ENCODE results near the gene HCST.

HCST gene, protein sequence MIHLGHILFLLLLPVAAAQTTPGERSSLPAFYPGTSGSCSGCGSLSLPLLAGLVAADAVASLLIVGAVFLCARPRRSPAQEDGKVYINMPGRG

GRCh38 chr19:35901854-35902661 is at the start of gene HCST:
Gene HCST, plus strand, starts transcription at chr19:35902529. Its CDS starts 65 bp downstream, at chr19:35902594.
- Mint-ChIP-seq H3K4me3 (peak within 1 kb of the TSS; percentile 88 to 97), H3K27ac (peak within 1 kb of the TSS; percentile 97), H3K27me3 (no peaks in the 10 kb centered on the region), H3K4me1 (peaks cover 43 to 61% of the 10 kb centered on the region in 2 donors), H3K36me3 (peaks cover 34 to 35% of the 10 kb centered on the region in 2 donors), H3K9me3 (no peaks in the 10 kb centered on the region)
- no peak for DNase-seq
- no peak for ATAC-seq (replicated peaks)

GRCh38 chr19:35853038-35853756 is 49.1 kb upstream of the HCST start:
- DNase-seq (no peak), ATAC-seq (replicated peaks) (no peak)
- Mint-ChIP-seq H3K9me3 (no peaks in the 10 kb centered on the region), H3K36me3 (no peaks in the 10 kb centered on the region), H3K27ac (no peak overlapping the region), H3K4me1 (peaks cover 10 to 14% of the 10 kb centered on the region in 2 donors), H3K4me3 (no peak overlapping the region), H3K27me3 (peaks cover 73 to 79% of the 10 kb centered on the region in 2 donors)

DNA sequence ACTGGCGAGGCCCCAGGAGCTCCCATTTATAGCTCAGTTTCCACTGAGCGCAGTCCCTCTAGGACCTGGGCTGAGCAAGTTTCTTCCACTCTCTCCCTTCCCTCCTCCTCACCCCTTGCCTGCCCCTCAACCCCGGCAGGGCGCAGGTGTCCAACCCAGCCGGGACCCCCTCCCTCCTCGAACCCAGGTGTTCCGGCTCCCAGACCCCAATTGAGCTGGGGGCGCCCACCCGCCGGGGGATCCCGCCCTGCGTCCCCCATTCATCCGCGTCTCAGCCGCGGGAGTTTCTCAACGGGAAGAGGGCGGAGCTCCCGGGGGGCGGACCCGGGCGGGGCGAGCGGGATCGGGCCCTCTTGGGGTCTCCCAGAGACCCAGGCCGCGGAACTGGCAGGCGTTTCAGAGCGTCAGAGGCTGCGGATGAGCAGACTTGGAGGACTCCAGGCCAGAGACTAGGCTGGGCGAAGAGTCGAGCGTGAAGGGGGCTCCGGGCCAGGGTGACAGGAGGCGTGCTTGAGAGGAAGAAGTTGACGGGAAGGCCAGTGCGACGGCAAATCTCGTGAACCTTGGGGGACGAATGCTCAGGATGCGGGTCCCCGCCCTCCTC is 45.7 kb upstream of the HCST start, which contains the start of gene KIRREL2:
Gene KIRREL2 (plus strand): TSS at position 366 of the 604 bp plus-strand sequence. CDS start 209 bp downstream, at position 575.
- peaks cover 19 to 22% of the 10 kb centered on the region in 2 donors for H3K4me1 Mint-ChIP-seq
- DNase-seq, result no peak
- H3K9me3 Mint-ChIP-seq, result no peaks in the 10 kb centered on the region
- H3K27me3 Mint-ChIP-seq, result peaks cover 81 to 89% of the 10 kb centered on the region in 2 donors
- peak; percentile 43 to 64 for ATAC-seq (replicated peaks)
- no peak within 1 kb of the TSS for H3K27ac Mint-ChIP-seq
- H3K36me3 Mint-ChIP-seq, result peaks cover 0 to 3% of the 10 kb centered on the region in 2 donors
- H3K4me3 Mint-ChIP-seq, result peak within 1 kb of the TSS; percentile 69 to 74

DNA sequence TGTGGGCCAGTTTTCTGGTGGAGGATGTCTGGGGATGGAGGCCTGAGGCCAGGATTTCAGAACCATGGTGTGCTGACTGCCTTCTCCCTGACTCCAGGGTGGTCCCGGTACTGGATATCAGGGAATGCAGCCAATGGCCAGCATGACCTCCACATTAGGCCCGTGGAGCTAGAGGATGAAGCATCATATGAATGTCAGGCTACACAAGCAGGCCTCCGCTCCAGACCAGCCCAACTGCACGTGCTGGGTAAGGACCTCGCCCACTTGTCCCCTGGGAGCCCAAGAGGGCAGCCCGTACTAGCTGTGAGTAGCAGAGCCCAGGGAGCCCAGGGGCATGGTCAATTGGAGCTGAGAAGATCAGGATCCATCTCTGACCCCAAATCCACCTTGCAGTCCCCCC is 44.0 kb upstream of the HCST start:
- Mint-ChIP-seq H3K27ac (no peak overlapping the region), H3K9me3 (no peaks in the 10 kb centered on the region), H3K36me3 (peaks cover 0 to 3% of the 10 kb centered on the region in 2 donors), H3K4me3 (no peak overlapping the region), H3K4me1 (peaks cover 17 to 23% of the 10 kb centered on the region in 2 donors), H3K27me3 (peaks cover 75 to 85% of the 10 kb centered on the region in 2 donors)
- ATAC-seq (replicated peaks) (no peak), DNase-seq (no peak)

DNA sequence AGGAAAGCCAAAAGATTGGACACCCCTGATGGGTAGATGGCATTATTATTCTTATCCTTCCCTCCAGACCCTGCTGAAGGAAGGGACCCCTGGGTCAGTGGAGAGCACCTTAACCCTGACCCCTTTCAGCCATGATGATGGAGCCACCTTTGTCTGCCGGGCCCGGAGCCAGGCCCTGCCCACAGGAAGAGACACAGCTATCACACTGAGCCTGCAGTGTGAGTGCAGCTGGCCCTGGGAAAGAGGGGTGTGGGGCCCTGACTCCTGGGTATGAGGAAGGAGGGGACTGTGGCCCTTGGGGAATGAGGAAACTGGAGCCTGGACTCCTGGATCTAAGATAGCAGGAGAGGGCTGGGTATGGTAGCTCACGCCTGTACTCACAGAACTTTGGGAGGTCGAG is 42.9 kb upstream of the HCST start:
- H3K27me3 Mint-ChIP-seq, result peaks cover 76 to 85% of the 10 kb centered on the region in 2 donors
- H3K4me1 Mint-ChIP-seq, result peaks cover 17 to 23% of the 10 kb centered on the region in 2 donors
- peaks cover 0 to 3% of the 10 kb centered on the region in 2 donors for H3K36me3 Mint-ChIP-seq
- no peak overlapping the region for H3K27ac Mint-ChIP-seq
- ATAC-seq (replicated peaks) (no peak), DNase-seq (no peak)
- no peak overlapping the region for H3K4me3 Mint-ChIP-seq
- H3K9me3 Mint-ChIP-seq, result no peaks in the 10 kb centered on the region

DNA sequence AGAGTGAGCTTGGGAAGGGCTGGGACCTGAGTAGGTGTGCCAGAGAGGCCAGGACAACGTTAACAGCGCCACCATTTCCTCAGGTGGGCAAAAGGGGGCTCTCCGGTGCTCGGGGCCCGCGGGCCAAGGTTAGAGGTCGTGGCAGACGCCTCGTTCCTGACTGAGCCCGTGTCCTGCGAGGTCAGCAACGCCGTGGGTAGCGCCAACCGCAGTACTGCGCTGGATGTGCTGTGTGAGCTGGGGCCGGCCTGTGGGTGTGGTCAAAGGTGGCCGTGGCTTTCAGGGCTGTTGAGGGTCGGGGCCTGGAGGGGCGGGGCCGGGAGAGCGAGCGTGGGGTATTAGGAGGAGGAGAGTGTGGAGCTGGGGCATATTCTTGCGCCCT is 41.9 kb upstream of the HCST start:
- no peak for ATAC-seq (replicated peaks)
- Mint-ChIP-seq H3K27me3 (peaks cover 75 to 85% of the 10 kb centered on the region in 2 donors), H3K36me3 (peaks cover 0 to 3% of the 10 kb centered on the region in 2 donors), H3K4me3 (no peak overlapping the region), H3K9me3 (no peaks in the 10 kb centered on the region), H3K4me1 (peaks cover 17 to 23% of the 10 kb centered on the region in 2 donors), H3K27ac (no peak overlapping the region)
- no peak for DNase-seq

DNA sequence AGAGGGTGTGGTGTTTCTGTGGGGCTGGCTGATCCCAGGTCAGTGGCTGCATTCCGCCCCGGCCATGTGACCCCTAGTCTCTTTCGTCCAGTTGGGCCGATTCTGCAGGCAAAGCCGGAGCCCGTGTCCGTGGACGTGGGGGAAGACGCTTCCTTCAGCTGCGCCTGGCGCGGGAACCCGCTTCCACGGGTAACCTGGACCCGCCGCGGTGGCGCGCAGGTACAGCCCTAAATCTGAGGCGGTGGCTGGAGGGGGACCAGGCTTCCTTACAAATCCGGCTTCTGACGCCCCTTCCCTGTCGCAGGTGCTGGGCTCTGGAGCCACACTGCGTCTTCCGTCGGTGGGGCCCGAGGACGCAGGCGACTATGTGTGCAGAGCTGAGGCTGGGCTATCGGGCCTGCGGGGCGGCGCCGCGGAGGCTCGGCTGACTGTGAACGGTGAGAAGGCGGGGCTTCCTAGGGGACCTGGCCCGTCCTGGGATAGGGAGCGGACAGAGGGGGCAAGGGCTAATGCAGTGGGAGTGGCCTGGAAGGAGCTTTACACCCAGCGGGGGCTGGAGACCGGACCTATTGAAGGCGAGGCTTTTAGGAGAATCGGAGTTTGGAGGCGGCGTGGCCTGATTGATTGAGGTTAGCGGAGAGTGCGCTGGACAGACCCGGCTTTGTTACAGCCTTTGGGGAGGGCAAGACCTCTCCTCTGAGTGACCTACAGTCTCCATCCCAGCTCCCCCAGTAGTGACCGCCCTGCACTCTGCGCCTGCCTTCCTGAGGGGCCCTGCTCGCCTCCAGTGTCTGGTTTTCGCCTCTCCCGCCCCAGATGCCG is 41.3 kb upstream of the HCST start:
- Mint-ChIP-seq H3K36me3 (peaks cover 0 to 3% of the 10 kb centered on the region in 2 donors), H3K4me1 (peaks cover 15 to 23% of the 10 kb centered on the region in 2 donors), H3K4me3 (peak overlapping the region in 1 of 2 donors; percentile 18), H3K27ac (no peak overlapping the region), H3K9me3 (no peaks in the 10 kb centered on the region), H3K27me3 (peaks cover 76 to 85% of the 10 kb centered on the region in 2 donors)
- ATAC-seq (replicated peaks), result peak; percentile 24 to 26
- DNase-seq, result no peak

DNA sequence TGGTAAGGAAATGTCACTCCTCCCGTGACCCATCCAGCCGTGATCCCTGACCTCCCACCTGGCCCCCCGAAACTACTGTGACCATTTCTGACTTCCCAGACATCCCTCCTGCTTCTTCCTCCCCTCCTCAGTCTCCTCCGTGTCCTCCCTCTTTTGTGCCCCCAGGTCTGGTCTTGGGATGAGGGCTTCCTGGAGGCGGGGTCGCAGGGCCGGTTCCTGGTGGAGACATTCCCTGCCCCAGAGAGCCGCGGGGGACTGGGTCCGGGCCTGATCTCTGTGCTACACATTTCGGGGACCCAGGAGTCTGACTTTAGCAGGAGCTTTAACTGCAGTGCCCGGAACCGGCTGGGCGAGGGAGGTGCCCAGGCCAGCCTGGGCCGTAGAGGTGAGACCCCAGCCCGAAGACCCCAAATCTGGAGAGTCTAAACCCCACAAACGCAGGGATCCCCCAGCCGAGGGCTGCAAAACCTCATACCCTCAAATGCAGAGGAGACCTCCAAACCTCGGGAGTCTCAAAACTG is 40.6 kb upstream of the HCST start:
- H3K4me1 Mint-ChIP-seq, result peaks cover 15 to 22% of the 10 kb centered on the region in 2 donors
- no peak overlapping the region for H3K4me3 Mint-ChIP-seq
- H3K36me3 Mint-ChIP-seq, result peaks cover 0 to 3% of the 10 kb centered on the region in 2 donors
- DNase-seq (no peak), ATAC-seq (replicated peaks) (no peak)
- H3K27ac Mint-ChIP-seq, result no peak overlapping the region
- no peaks in the 10 kb centered on the region for H3K9me3 Mint-ChIP-seq
- H3K27me3 Mint-ChIP-seq, result peaks cover 82 to 90% of the 10 kb centered on the region in 2 donors

GRCh38 chr19:35862528-35862927 is 39.8 kb upstream of the HCST start:
- peaks cover 12 to 16% of the 10 kb centered on the region in 2 donors for H3K4me1 Mint-ChIP-seq
- H3K9me3 Mint-ChIP-seq, result no peaks in the 10 kb centered on the region
- ATAC-seq (replicated peaks), result no peak
- no peak overlapping the region for H3K27ac Mint-ChIP-seq
- peaks cover 79 to 87% of the 10 kb centered on the region in 2 donors for H3K27me3 Mint-ChIP-seq
- H3K36me3 Mint-ChIP-seq, result peaks cover 0 to 3% of the 10 kb centered on the region in 2 donors
- DNase-seq, result no peak
- no peak overlapping the region for H3K4me3 Mint-ChIP-seq

DNA sequence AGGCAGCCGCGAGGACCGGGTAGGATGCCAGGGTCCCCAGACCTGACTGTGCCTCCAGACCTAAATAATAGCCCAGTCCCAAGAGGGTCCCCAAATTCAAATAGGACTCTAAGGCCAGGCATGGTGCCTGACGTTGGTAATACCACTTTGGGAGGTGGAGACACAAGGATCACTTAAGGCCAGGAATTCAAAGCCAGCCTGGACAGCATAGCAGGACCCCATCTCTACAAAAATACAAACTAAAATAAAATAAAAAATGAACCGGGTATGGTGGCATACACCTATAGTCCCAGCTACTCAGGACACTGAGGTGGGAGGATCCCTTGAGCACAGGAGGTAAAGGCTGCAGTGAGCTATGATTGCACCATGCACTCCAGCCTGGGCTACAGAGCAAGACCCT is 39.3 kb upstream of the HCST start:
- no peaks in the 10 kb centered on the region for H3K9me3 Mint-ChIP-seq
- H3K27ac Mint-ChIP-seq, result no peak overlapping the region
- peaks cover 79 to 87% of the 10 kb centered on the region in 2 donors for H3K27me3 Mint-ChIP-seq

DNA sequence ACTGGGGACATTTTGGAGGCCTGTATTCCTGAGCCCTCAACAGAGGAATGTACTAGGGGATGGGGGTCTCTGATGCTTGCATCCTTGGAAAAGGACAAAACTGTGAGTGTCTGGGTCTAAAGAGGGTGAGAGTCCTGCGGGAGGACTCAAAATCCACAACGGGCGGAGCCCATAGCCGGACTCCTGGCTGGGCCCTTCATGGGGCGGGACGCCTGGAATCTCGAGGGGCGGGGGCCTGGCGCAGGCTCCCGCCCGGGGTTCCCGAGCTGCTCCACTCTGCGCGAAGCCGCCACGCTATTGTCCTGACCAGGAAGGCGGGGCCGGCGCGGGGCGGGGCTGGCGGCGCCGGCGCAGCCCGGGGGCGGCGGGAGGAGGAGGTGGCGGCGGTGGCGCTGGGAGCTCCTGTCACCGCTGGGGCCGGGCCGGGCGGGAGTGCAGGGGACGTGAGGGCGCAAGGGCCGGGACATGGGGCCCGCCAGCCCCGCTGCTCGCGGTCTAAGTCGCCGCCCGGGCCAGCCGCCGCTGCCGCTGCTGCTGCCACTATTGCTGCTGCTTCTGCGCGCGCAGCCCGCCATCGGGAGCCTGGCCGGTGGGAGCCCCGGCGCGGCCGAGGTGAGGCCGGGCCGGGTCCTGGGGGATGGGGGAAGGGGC is 34.0 kb upstream of the HCST start, which contains the start of gene APLP1:
Gene APLP1 (plus strand): TSS at position 403 of the 651 bp plus-strand sequence. CDS start 63 bp downstream, at position 466.
- H3K36me3 Mint-ChIP-seq, result peaks cover 4 to 7% of the 10 kb centered on the region in 2 donors
- peak within 1 kb of the TSS; percentile 22 for H3K27ac Mint-ChIP-seq
- DNase-seq (no peak), ATAC-seq (replicated peaks) (peak; percentile 70)
- peaks cover 0 to 6% of the 10 kb centered on the region in 2 donors for H3K9me3 Mint-ChIP-seq
- H3K27me3 Mint-ChIP-seq, result peaks cover 77 to 83% of the 10 kb centered on the region in 2 donors
- peak within 1 kb of the TSS; percentile 47 to 72 for H3K4me3 Mint-ChIP-seq
- H3K4me1 Mint-ChIP-seq, result peaks cover 12 to 17% of the 10 kb centered on the region in 2 donors

More for the DNA sequence above, 39.3 kb upstream of the HCST start:
- ATAC-seq (replicated peaks) (no peak), DNase-seq (no peak)
- Mint-ChIP-seq H3K36me3 (peaks cover 0 to 3% of the 10 kb centered on the region in 2 donors), H3K4me3 (no peak overlapping the region), H3K4me1 (peaks cover 12 to 16% of the 10 kb centered on the region in 2 donors)

GRCh38 chr19:35868823-35869326 is 33.5 kb upstream of the HCST start:
- peak overlapping the region; percentile 22 for H3K27ac Mint-ChIP-seq
- H3K27me3 Mint-ChIP-seq, result peaks cover 81 to 86% of the 10 kb centered on the region in 2 donors
- ATAC-seq (replicated peaks), result no peak
- peaks cover 12 to 17% of the 10 kb centered on the region in 2 donors for H3K4me1 Mint-ChIP-seq
- DNase-seq, result no peak
- peak overlapping the region; percentile 47 to 72 for H3K4me3 Mint-ChIP-seq
- peaks cover 0 to 6% of the 10 kb centered on the region in 2 donors for H3K9me3 Mint-ChIP-seq
- H3K36me3 Mint-ChIP-seq, result peaks cover 4 to 7% of the 10 kb centered on the region in 2 donors
